HG03354 (cell line): ENCODE data around the gene TMEM39B.
"Not testable (repeated sequence)": the region's sequence is repeated elsewhere in the genome, so short reads cannot be mapped to it uniquely, and the experiment has no call there.

Experiments used
- ATAC-seq: cut with Tn5 transposase; IDR thresholded peaks from one replicate; pipeline ENCODE4 v1.9.1; 2021; ENCODE audit warnings: mild to moderate bottlenecking; ENCODE audit not compliant: unreplicated experiment, poor library complexity, severe bottlenecking

The TMEM39B gene

GRCh38 chr1:32107742-32108661 is 35.3 kb downstream of the TMEM39B start, which contains the start of gene KPNA6:
KPNA6 (plus strand) TSS chr1:32108056; CDS start chr1:32108131, 75 bp downstream.
- ATAC-seq, result peak; percentile 74

- no peak for ATAC-seq
These were observed 38.4 kb downstream of the TMEM39B start for GRCh38 chr1:32111040-32111623.

- no peak for ATAC-seq
These were observed 39.0 kb downstream of the TMEM39B start for GRCh38 chr1:32111789-32112188.

GRCh38 chr1:32112806-32113375 is 40.2 kb downstream of the TMEM39B start:
- no peak for ATAC-seq

GRCh38 chr1:32113436-32113835 is 40.7 kb downstream of the TMEM39B start:
- not testable (repeated sequence) for ATAC-seq

GRCh38 chr1:32114420-32114819 is 41.7 kb downstream of the TMEM39B start:
- ATAC-seq, result no peak

- ATAC-seq, result no peak
These were observed 42.8 kb downstream of the TMEM39B start for GRCh38 chr1:32115496-32115895.

GRCh38 chr1:32116531-32116930 is 43.8 kb downstream of the TMEM39B start:
- no peak for ATAC-seq

- ATAC-seq, result no peak
These were observed 49.4 kb downstream of the TMEM39B start for GRCh38 chr1:32122151-32122550.

- not testable (repeated sequence) for ATAC-seq
These were observed 50.6 kb downstream of the TMEM39B start for GRCh38 chr1:32123361-32123760.

- no peak for ATAC-seq
These were observed 52.6 kb downstream of the TMEM39B start for GRCh38 chr1:32125313-32125712.

- no peak for ATAC-seq
These were observed 54.0 kb downstream of the TMEM39B start for GRCh38 chr1:32126770-32127169.

GRCh38 chr1:32127409-32128198 is 54.9 kb downstream of the TMEM39B start:
- no peak for ATAC-seq

- no peak for ATAC-seq
These were observed 55.7 kb downstream of the TMEM39B start for GRCh38 chr1:32128479-32128878.

GRCh38 chr1:32128964-32129363 is 56.2 kb downstream of the TMEM39B start:
- no peak for ATAC-seq

GRCh38 chr1:32133950-32134280 is 61.2 kb downstream of the TMEM39B start:
- ATAC-seq, result not testable (repeated sequence)

- ATAC-seq, result no peak
These were observed 64.4 kb downstream of the TMEM39B start for GRCh38 chr1:32137111-32137510.

- ATAC-seq, result no peak
These were observed 66.2 kb downstream of the TMEM39B start for GRCh38 chr1:32138965-32139364.

- no peak for ATAC-seq
These were observed 69.9 kb downstream of the TMEM39B start for GRCh38 chr1:32142446-32143301.
